ENCODE measurements around the gene KRTAP5-7. TPM values are rescaled to one million over a fixed set of nuclear protein-coding genes. Genes with fewer than 3 reads are reported as not detected.
"Not testable (repeated sequence)": the region's sequence is repeated elsewhere in the genome, so short reads cannot be mapped to it uniquely, and the experiment has no call there.

The KRTAP5-7 gene
- total RNA-seq, 1 donor from 2014 or later, result 0.39 TPM

GRCh38 chr11:71556018-71556417, 29.0 kb downstream of the KRTAP5-7 start:
- DNase-seq (ENCODE audit: low spot score), result peak; percentile 20

GRCh38 chr11:71557257-71557656, 30.2 kb downstream of the KRTAP5-7 start:
- DNase-seq (ENCODE audit: low spot score), result no peak

DNA sequence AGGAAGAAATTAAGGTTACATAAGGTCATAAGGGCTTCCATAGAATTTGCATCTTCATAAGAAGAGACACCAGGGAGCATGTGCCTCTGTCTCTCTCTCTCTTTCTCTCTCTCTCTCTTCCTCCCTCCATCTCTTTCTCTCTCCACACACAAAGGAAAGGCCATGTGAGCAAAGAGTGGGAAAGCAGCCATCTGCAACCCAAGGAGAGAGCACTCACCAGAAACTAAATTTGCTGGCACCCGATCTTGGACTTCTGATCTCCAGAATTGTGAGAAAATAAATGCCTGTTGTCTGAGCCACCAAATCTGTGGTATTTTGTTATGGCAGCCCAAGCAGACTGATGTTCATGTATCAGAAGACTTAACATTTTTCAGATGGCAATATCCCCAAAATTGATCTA, 31.9 kb downstream of the KRTAP5-7 start:
- no peak for DNase-seq (ENCODE audit: low spot score)

DNA sequence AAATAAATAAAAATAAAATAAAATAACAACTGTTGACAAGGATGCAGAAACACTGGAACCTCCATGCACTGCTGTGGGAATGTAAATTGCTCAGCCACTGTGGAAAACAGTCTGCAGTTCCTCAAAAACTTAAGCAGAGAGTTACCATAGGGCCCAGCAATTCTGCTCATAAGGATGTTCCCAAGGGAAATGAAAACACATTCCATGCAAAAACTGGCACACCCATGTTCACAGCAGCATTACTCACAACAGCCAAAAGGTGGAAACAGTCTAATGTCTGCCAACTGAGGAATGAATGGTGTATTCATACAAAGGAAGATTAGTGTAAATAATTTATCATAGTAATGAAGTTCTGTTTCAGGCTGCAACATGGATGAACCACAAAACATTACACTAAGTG, 35.1 kb downstream of the KRTAP5-7 start:
- no peak for DNase-seq (ENCODE audit: low spot score)

- peak; percentile 26 for DNase-seq (ENCODE audit: low spot score)
Observed at GRCh38 chr11:71563406-71563805, 36.3 kb downstream of the KRTAP5-7 start.

GRCh38 chr11:71564430-71564829, 37.4 kb downstream of the KRTAP5-7 start:
- no peak for DNase-seq (ENCODE audit: low spot score)

GRCh38 chr11:71565263-71565662, 38.2 kb downstream of the KRTAP5-7 start, which contains the start of gene KRTAP5-10:
KRTAP5-10 (plus strand) TSS chr11:71565563; CDS start chr11:71565588, 25 bp downstream.
- peak; percentile 37 for DNase-seq (ENCODE audit: low spot score)

GRCh38 chr11:71566081-71566620, 39.1 kb downstream of the KRTAP5-7 start:
- peak; percentile 69 for DNase-seq (ENCODE audit: low spot score)

GRCh38 chr11:71566626-71567599, 39.8 kb downstream of the KRTAP5-7 start:
- peak; percentile 45 for DNase-seq (ENCODE audit: low spot score)

GRCh38 chr11:71567633-71568032, 40.6 kb downstream of the KRTAP5-7 start:
- DNase-seq (ENCODE audit: low spot score), result not testable (repeated sequence)

- no peak for DNase-seq (ENCODE audit: low spot score)
Observed at GRCh38 chr11:71568704-71569349, 41.8 kb downstream of the KRTAP5-7 start.

DNA sequence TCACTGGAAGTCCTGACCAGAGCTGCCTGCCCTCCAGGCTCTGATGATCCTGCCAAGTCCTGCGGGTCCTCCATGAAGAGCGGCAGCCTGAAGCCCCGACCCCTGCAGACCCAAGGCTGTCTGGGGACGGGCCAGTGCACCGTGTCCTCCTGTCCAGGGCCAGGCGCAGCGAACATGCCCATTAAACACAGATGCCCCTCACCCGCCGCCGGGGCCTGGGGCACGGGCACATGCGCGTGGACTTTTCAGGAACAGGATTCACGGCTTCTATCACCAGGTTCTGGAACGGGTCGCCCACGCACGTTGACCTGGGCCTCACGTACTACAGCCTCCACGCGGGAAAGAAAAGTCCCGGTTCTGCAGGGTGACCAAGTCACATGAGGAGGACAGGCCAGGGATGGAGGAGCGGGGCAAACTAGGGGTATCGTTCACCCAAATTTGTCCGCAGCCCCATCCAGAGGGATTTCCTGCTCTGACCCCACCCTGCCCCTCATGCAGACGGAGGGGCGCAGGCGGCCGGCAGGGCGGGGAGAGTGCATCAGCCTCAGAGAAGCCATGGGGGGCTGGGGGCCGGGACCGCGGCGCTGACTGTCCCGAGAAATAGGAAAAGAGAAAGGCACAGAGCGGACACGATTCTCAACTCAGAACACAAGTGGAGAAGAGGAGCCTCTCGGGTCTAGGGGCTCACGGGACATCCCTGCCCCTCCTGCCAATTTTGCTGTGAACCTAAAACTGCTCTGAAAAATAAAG, 44.2 kb downstream of the KRTAP5-7 start:
- not testable (repeated sequence) for DNase-seq (ENCODE audit: low spot score)

GRCh38 chr11:71572811-71573210, 45.7 kb downstream of the KRTAP5-7 start:
- no peak for DNase-seq (ENCODE audit: low spot score)

DNA sequence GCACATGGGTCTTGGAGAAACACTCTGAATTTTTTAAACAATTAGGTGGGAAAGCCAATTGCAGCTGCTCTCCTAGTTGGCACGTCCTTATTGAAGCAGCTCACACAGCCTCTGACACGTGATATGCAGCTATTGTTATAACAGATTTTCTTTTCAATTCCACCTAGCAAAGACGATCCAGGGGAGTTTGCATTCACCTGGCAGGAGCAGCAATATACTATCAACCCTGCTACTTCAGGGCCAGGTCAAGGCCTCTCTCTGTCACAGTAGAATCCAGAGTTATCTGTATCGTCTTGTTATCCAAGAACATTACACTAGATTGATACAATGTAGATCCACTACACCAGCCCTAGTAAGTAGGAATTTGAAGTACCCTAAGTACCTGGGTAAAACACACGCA, 47.4 kb downstream of the KRTAP5-7 start:
- DNase-seq (ENCODE audit: low spot score), result no peak

DNA sequence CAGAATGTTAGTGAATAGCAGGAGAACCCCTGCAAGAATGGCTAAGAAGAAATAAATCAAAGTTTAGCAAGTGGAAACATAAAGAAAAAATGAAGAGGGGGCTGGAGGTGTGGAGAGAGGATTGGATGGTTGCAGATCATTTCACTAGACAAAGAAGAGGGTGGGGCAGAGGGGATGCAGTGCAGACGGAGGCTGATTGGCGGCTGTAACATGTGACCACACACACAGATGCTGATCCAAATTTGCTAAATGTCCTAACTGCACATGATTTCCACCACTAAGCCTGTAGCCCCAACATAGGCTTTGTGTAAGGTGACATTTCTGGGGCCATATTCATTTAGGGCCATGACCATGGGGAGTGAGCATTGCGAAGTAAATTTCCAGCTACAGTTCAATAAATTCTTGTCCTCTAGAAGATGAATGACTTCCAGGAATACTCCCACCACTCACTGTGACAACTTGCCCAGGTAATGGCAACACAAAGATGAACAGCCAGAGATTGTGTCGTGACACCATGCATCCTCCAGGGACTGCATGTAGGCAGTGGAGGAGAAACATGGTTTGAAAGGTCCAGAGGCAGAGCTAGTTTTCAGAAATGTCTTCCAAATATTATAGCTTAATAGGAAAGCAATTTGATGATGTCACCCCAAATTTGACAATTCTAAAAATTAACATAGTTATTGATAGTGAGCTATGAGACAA, 48.8 kb downstream of the KRTAP5-7 start:
- no peak for DNase-seq (ENCODE audit: low spot score)

DNA sequence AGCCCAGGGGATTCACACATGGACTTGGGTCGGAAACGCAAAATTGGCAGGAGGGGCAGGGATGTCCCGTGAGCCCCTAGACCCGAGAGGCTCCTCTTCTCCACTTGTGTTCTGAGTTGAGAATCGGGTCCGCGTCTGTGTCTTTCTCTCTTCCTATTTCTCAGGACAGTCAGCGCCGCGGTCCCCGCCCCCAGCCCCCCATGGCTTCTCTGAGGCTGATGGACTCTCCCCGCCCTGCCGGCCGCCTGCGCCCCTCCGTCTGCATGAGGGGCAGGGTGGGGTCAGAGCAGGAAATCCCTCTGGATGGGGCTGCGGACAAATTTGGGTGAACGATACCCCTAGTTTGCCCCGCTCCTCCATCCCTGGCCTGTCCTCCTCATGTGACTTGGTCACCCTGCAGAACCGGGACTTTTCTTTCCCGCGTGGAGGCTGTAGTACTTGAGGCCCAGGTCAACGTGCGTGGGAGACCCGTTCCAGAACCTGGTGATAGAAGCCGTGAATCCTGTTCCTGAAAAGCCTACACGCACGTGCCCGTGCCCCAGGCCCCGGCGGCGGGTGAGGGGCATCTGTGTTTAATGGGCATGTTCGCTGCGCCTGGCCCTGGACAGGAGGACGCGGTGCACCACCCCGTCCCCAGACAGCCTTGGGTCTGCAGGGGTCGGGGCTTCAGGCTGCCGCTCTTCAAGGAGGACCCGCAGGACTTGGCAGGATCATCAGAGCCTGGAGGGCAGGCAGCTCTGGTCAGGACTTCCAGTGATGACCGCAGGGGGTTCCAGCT, 49.8 kb downstream of the KRTAP5-7 start:
- DNase-seq (ENCODE audit: low spot score), result not testable (repeated sequence)

- DNase-seq (ENCODE audit: low spot score), result no peak
Observed at GRCh38 chr11:71577469-71578004, 50.5 kb downstream of the KRTAP5-7 start.

All from mesenteric fat pad (tissue), 1 donor.